HepG2 (cell line): ENCODE results near the gene PITX3.

Experiments used
- RAD51 ChIP-seq: fragments of 450-650 bp; IDR thresholded peaks from 2 replicates; pipeline ENCODE4 v1.6.1; 2016; ENCODE audit warnings: borderline replicate concordance
- TFDP1 ChIP-seq: IDR thresholded peaks from 2 replicates; pipeline ENCODE4 v1.6.1; 2016; ENCODE audit warnings: missing compliant biosample characterization, missing genetic modification reagents, borderline replicate concordance
- ZNF431 ChIP-seq: sonication (generic); formaldehyde crosslinking; IDR thresholded peaks from 2 replicates; pipeline ENCODE4 v1.9.0; 2022; ENCODE audit warnings: missing genetic modification reagents, low read depth, mild to moderate bottlenecking, borderline replicate concordance

DNA sequence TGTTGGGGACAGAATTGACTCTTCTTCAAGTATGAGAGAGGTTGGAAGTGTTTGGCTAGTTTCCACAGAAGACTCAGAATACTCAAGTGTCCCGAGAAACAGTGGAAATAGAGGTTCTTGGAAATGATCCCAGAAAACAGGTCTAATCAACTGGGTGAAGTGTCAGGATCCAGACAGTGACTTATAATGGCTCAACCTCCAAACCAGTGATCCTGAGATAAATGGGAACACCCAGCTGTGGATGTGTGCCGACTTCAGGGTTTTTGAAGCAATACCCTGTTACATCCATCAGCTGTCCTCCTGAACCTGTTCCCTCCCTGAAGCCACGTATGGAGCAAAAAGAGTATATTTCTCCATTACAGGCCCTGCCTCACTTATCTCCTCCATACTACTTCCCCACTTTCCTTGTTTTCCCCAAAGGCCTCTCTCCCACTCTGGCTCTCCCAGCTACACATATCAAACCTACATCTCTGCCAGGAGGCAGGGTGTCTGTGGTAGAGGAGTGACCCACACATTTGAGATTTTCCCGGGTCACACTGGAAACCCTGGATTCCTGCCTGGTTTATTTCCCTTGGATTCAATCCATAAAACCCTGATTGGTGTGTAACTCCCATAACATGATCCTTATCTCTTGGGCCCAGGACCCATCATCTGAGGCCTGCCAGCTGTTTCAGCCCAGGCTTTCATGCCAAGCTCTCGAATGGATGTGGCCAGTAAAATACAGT is 32.8 kb downstream of the PITX3 start:
- TF ChIP-seq RAD51 = no peak
- no peak for TF ChIP-seq TFDP1 (CRISPR knock-in tag)
- TF ChIP-seq ZNF431 (CRISPR knock-in tag) = no peak
